Measurements from ENCODE around the gene RRP36. TPM values are rescaled to one million over a fixed set of nuclear protein-coding genes. Genes with fewer than 3 reads are reported as not detected.

RRP36 gene
- total RNA-seq, 1 experiment from 2014 or later: 62.5 TPM

DNA sequence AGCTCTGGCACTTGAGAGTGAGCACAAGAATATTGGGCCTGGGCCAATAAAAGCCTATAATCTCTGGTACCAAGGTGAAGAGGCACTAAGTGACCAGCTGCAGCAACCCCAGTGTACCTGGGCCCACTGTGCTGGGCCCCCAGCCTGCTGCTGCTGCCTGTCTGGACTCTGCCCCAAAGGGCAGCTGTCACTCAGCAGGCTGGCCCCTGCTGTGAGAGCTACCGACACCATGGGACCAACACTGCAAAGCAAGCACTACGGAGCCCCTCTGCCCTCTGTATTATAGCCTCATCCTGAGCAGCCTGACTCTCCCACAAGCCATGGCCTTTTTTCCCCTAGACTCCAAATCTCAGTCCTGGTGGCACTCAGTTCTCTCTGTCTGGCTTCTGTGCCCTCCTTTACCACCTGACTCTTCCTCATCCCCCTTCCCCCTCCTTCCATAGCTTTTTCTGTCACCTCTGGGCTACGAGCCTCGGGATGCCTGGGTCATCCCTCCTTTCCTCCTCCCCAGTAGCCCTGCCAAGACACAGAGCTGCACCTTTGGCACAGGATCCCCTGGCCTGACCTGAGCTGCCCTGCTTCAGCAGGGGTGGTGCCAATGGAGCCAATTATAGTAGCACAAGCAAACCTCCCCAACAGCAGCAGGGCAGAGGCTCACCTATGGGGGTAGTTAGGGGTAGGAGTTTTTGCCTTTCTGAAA lies 14.2 kb downstream of the RRP36 start:
- Histone ChIP-seq H3K4me1 (replicated peaks; ENCODE audit: insufficient read depth) (no peaks in the 10 kb centered on the region), H3K36me3 (ENCODE audit: low read depth) (no peaks in the 10 kb centered on the region), H4K20me1 (ENCODE audit: insufficient read depth) (no peaks in the 10 kb centered on the region), H3F3A (ENCODE audit: insufficient read depth, low read depth) (peaks cover 17% of the 10 kb centered on the region), H3K9me2 (ENCODE audit: insufficient read depth) (no peaks in the 10 kb centered on the region), H3K9me3 (ENCODE audit: insufficient read depth, low read depth) (no peaks in the 10 kb centered on the region), H3K79me2 (ENCODE audit: low read depth) (no peaks in the 10 kb centered on the region), H3K27ac (no peak overlapping the region), H3K4me3 (no peak overlapping the region), H3K27me3 (ENCODE audit: insufficient read depth, low read depth) (no peaks in the 10 kb centered on the region), H3K4me2 (no peak overlapping the region), H2AFZ (no peak overlapping the region)
- no TSS peak for BruUV-seq (replicated peaks)
- TF ChIP-seq, protein P1, sequence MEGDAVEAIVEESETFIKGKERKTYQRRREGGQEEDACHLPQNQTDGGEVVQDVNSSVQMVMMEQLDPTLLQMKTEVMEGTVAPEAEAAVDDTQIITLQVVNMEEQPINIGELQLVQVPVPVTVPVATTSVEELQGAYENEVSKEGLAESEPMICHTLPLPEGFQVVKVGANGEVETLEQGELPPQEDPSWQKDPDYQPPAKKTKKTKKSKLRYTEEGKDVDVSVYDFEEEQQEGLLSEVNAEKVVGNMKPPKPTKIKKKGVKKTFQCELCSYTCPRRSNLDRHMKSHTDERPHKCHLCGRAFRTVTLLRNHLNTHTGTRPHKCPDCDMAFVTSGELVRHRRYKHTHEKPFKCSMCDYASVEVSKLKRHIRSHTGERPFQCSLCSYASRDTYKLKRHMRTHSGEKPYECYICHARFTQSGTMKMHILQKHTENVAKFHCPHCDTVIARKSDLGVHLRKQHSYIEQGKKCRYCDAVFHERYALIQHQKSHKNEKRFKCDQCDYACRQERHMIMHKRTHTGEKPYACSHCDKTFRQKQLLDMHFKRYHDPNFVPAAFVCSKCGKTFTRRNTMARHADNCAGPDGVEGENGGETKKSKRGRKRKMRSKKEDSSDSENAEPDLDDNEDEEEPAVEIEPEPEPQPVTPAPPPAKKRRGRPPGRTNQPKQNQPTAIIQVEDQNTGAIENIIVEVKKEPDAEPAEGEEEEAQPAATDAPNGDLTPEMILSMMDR (conservative IDR thresholded peaks at IDR 0.05): no peak
- intact Hi-C loops (cut with micrococcal nuclease; ENCODE audit: unreplicated experiment): no loop called here
- DNase-seq: no peak
- CTCF ChIA-PET: no interaction called here
- POLR2A ChIA-PET (ENCODE audit: unreplicated experiment): no interaction called here

DNA sequence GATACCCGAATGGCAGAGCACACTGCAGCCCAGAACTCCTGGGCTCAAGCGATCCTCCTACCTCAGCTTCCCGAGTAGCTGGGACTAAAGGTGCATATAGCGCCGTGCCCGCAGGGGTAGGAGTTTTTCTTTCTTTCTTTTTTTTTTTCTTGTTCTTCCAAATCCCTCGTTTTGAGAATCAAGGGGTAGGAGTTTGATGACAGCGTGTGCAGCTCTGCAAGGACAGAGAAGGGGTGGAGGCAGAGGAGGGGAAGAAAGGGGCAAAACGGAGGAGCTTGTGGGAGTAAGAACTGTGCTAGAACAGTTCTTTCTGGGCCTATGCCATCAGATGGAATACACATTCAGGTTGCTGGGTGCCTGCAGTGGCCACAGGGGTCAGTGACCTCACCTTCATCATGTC lies 15.3 kb downstream of the RRP36 start:
- H3K9me2 ChIP-seq (ENCODE audit: insufficient read depth): no peaks in the 10 kb centered on the region
- DNase-seq: no peak
- no peaks in the 10 kb centered on the region for H3K9me3 ChIP-seq (ENCODE audit: insufficient read depth, low read depth)
- H3F3A ChIP-seq (ENCODE audit: insufficient read depth, low read depth): peaks cover 17% of the 10 kb centered on the region
- BruUV-seq (replicated peaks): no TSS peak
- TF ChIP-seq EZH2 (IDR thresholded peaks at IDR 0.05; ENCODE audit: low read depth): no peak
- TF ChIP-seq, protein P1 (conservative IDR thresholded peaks at IDR 0.05): no peak
- no peak overlapping the region for H3K27ac ChIP-seq
- no peak overlapping the region for H3K4me3 ChIP-seq
- H3K36me3 ChIP-seq (ENCODE audit: low read depth): no peaks in the 10 kb centered on the region
- intact Hi-C loops (cut with micrococcal nuclease; ENCODE audit: unreplicated experiment): no loop called here
- CTCF ChIA-PET: no interaction called here
- H2AFZ ChIP-seq: no peak overlapping the region
- POLR2A ChIA-PET (ENCODE audit: unreplicated experiment): no interaction called here
- H4K20me1 ChIP-seq (ENCODE audit: insufficient read depth): no peaks in the 10 kb centered on the region
- no peaks in the 10 kb centered on the region for H3K27me3 ChIP-seq (ENCODE audit: insufficient read depth, low read depth)
- no peaks in the 10 kb centered on the region for H3K4me1 ChIP-seq (replicated peaks; ENCODE audit: insufficient read depth)
- H3K79me2 ChIP-seq (ENCODE audit: low read depth): no peaks in the 10 kb centered on the region
- H3K4me2 ChIP-seq: no peak overlapping the region

- H3K4me3 ChIP-seq: no peak overlapping the region
- H3K9me3 ChIP-seq (ENCODE audit: insufficient read depth, low read depth): no peaks in the 10 kb centered on the region
- no peaks in the 10 kb centered on the region for H3K9me2 ChIP-seq (ENCODE audit: insufficient read depth)
- DNase-seq: no peak
- H3K4me1 ChIP-seq (replicated peaks; ENCODE audit: insufficient read depth): no peaks in the 10 kb centered on the region
- H3F3A ChIP-seq (ENCODE audit: insufficient read depth, low read depth): peaks cover 13% of the 10 kb centered on the region
- H3K27ac ChIP-seq: no peak overlapping the region
- no peak overlapping the region for H3K4me2 ChIP-seq
- no peaks in the 10 kb centered on the region for H3K36me3 ChIP-seq (ENCODE audit: low read depth)
- ChIA-PET POLR2A (ENCODE audit: unreplicated experiment) (no interaction called here), CTCF (no interaction called here)
- no peak for TF ChIP-seq EZH2 (IDR thresholded peaks at IDR 0.05; ENCODE audit: low read depth)
- TF ChIP-seq, protein P1 (conservative IDR thresholded peaks at IDR 0.05): no peak
- no peaks in the 10 kb centered on the region for H3K27me3 ChIP-seq (ENCODE audit: insufficient read depth, low read depth)
- intact Hi-C loops (cut with micrococcal nuclease; ENCODE audit: unreplicated experiment): no loop called here
- no peak overlapping the region for H2AFZ ChIP-seq
- no peaks in the 10 kb centered on the region for H4K20me1 ChIP-seq (ENCODE audit: insufficient read depth)
- no TSS peak for BruUV-seq (replicated peaks)
- H3K79me2 ChIP-seq (ENCODE audit: low read depth): no peaks in the 10 kb centered on the region
Measured at GRCh38 chr6:43037197-43037596, 15.8 kb downstream of the RRP36 start.
